Measurements from ENCODE around the gene CFAP99.

The CFAP99 gene

DNA sequence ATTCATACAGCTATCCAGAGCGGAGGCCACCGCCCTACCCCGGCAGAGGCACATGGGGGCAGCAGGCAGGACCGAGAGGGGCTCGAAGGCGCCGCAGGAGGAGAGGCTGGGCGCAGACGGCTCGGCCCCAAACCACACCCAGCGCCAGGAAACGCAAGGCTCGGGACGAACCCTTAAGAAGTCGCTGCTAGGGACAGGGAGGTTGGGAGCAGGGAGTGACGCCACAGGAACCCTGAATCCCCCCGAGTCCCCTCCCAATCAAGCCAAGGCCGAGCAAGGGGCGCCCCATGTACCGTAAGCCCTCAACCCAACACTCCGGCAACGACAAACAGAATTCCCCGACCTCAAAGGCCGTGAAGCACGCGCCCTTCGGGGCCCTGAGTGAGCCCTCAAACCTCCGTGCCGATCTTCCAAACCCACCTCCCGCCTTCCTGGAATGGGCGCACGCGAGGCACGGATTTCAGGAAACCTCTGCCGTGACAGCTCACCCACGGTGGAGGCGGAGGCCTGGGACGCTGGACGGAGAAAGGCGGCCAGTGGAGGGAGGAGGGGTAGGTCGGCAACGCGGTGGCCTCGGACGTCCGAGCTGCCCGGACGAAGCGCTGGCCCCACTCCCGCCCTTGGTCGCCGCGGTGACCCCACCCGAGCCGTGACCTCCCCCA lies 2.1 kb upstream of the CFAP99 start:
- peak overlapping the region; percentile 17; the same call in 1 of the 2 replicates for H3K4me3 ChIP-seq (replicated peaks; ENCODE audit: low read depth, low read length)
- DNase-seq (ENCODE audit: extremely low read depth, low read depth), result no peak
- TF ChIP-seq, protein P1, sequence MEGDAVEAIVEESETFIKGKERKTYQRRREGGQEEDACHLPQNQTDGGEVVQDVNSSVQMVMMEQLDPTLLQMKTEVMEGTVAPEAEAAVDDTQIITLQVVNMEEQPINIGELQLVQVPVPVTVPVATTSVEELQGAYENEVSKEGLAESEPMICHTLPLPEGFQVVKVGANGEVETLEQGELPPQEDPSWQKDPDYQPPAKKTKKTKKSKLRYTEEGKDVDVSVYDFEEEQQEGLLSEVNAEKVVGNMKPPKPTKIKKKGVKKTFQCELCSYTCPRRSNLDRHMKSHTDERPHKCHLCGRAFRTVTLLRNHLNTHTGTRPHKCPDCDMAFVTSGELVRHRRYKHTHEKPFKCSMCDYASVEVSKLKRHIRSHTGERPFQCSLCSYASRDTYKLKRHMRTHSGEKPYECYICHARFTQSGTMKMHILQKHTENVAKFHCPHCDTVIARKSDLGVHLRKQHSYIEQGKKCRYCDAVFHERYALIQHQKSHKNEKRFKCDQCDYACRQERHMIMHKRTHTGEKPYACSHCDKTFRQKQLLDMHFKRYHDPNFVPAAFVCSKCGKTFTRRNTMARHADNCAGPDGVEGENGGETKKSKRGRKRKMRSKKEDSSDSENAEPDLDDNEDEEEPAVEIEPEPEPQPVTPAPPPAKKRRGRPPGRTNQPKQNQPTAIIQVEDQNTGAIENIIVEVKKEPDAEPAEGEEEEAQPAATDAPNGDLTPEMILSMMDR (IDR thresholded peaks at IDR 0.05; ENCODE audit: low read depth, low read length, missing control alignments), result no peak

DNA sequence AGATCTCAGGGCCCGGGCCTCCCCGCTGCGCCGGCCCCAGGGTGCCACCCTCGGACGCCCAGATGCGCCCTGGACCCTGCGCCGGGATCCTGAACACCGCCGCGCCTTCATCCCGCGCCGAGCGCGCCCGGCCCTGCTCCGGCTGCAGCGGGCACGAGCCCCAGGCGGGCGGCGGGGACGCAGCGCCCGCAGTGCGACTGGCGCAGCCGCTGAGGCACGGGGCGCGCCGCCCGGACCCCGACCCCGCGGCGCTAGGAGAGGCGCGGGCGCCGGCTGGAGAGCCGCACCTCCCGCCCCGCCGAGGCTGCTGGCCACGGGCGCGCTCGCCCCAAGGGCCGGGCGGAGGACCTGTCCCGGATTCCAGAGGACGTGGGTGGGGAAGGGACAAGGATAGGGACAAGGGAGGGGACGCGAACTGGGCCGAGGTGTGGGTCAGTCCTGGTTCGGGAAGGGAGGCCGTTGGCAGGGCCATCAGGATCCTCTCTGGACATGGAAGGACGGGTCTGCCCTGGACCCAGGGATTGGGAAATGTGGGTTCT lies 1.5 kb upstream of the CFAP99 start:
- DNase-seq (ENCODE audit: extremely low read depth, low read depth), result no peak
- H3K4me3 ChIP-seq (replicated peaks; ENCODE audit: low read depth, low read length), result peak overlapping the region; percentile 45
- TF ChIP-seq, protein P1 (IDR thresholded peaks at IDR 0.05; ENCODE audit: low read depth, low read length, missing control alignments), result no peak

DNA sequence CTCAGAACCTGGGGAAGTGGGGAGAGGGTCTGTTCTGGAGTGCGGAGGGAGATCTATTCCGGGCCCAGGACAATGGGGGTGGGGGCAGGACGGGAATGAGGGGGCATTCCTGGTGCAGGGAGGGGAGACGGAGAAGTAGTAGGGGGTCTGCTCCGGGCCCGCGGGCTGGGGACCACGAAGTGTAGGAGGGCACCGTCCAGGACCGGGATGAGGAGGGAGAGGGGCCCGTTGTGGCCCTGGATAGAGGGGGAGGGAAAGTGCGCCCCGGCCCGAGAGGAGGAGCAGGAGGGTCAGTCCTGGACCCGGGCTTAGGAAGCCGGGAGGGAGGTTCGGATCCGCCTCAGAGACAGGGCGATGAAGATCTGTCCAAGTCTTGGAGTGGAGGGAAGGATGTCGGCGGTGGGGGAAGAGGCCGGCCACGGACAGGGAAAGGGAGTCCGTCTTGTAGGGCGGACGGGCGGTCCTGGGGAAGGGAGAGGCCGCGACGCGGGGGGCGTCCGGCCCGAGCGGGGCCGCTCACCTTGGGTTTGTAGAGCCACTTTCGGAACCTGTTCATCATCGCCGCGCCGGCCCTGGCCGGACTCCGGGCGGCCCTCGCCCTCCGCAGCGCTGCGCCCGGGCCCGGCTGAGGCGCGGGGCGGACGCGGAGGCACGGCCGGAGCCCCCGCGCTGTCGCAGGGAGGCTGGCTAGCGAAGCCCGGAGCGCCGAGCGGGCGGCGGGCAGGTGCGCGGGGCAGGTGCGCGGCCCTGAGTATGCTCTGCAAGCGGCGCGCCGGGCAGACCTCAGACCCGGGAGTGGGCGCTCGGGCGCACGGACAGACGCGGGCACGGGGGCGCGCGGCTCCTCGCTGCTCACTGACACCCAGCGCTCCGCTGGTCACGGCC lies 748 bp upstream of the CFAP99 start, which contains the start of gene ZFYVE28:
ZFYVE28 (minus strand) TSS at position 881 of the 885 bp plus-strand sequence; CDS start at position 559, 322 bp downstream.
- TF ChIP-seq, protein P1 (IDR thresholded peaks at IDR 0.05; ENCODE audit: low read depth, low read length, missing control alignments), result no peak
- DNase-seq (ENCODE audit: extremely low read depth, low read depth), result no peak
- peak within 1 kb of the TSS; percentile 45 for H3K4me3 ChIP-seq (replicated peaks; ENCODE audit: low read depth, low read length)

DNA sequence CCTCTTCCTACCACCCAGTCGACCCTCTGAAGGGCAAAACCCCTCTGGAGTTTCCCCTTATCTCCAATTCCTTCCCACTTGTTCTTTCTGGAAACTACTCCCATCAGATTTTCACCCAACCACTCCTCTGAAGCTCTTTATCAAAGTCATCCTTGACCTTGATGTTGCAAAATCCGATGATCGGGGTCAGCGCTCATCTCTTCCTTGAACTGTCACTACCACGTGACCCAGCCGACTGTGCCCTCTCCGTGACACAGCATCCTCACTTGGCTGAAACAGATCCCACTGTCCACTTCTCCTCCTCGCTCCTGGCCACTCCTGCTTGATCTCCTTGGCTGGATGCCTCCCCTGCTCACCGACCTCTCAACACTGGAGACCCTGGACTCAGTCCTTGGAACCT lies 1.1 kb downstream of the CFAP99 start:
- no peak overlapping the region for H3K4me3 ChIP-seq (replicated peaks; ENCODE audit: low read depth, low read length)
- TF ChIP-seq, protein P1 (IDR thresholded peaks at IDR 0.05; ENCODE audit: low read depth, low read length, missing control alignments), result no peak
- no peak for DNase-seq (ENCODE audit: extremely low read depth, low read depth)

DNA sequence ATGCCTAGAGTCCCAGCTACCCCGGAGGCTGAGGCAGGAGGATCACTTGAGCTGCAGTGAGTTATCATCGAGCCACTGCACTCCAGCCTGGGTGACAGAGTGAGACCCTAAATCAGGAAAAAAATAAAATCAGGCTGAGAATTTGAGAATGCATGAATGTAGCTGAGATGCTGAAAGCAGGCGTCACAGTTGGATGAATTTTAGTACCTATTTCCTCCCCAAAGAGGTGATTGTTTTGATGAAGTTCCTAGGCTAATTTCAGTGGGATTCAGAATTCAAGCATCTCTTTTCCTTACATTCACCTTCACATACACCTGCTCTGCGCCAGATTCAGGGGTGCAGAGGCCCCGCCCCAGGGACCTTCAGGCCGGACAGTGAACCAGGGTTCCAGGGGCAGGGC lies 3.2 kb downstream of the CFAP99 start:
- no peak overlapping the region for H3K4me3 ChIP-seq (replicated peaks; ENCODE audit: low read depth, low read length)
- DNase-seq (ENCODE audit: extremely low read depth, low read depth), result no peak
- TF ChIP-seq, protein P1 (IDR thresholded peaks at IDR 0.05; ENCODE audit: low read depth, low read length, missing control alignments), result no peak

DNA sequence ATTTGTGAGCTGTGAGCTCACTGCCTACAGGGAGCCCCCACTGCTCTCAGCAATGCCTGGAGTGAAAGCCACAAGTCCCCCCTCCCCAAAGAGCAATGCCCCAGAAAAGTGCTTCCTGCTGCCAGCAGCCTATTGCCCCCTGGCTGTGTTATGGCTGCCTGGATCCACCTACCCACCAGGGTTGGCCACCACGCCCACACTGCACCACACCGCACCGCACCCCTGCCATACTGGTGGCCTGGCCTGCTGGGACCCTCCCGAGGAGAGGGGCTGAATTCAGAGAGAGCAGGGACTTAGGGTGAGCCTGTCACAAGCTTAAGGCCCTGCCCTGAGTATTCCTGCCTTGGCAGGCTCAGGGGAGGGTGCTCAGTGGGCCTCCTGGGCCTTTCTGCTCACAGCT lies 4.3 kb downstream of the CFAP99 start:
- no peak for DNase-seq (ENCODE audit: extremely low read depth, low read depth)
- TF ChIP-seq, protein P1 (IDR thresholded peaks at IDR 0.05; ENCODE audit: low read depth, low read length, missing control alignments), result no peak
- no peak overlapping the region for H3K4me3 ChIP-seq (replicated peaks; ENCODE audit: low read depth, low read length)

All from HFF-Myc (cell line).